ENCODE results near the gene OOSP1. TPM values are rescaled to one million over a fixed set of nuclear protein-coding genes. Genes with fewer than 3 reads are reported as not detected.

OOSP1 gene
- total RNA-seq, 1 experiment from 2014 or later: not detected

DNA sequence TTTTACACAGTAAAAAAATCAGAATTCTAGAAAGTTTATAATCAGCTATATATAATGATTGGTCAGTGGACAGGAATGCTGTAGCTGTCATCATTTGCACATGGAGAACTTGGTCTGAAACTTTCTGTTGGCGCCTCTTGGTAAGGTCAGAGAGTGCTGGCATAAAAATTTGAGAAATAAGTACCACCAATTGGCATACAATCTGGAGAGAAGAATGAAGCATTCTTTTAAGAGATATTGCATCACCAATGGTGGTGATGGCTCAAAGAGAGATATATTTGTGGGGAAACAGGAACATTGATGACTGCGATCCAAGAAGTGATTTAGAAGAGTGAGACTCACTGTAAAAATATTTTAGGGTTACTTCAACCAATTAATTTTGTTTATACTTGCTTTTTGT lies 19.8 kb upstream of the OOSP1 start:
- DNase-seq: no peak
- H3K4me3 Mint-ChIP-seq (ENCODE audit: low read depth, unreplicated experiment): no peak overlapping the region
- H3K27me3 Mint-ChIP-seq (ENCODE audit: unreplicated experiment): no peaks in the 10 kb centered on the region
- no TSS peak for BruUV-seq (replicated peaks)
- no peaks in the 10 kb centered on the region for H3K36me3 Mint-ChIP-seq (ENCODE audit: insufficient read depth, unreplicated experiment)
- TF ChIP-seq, protein P1, sequence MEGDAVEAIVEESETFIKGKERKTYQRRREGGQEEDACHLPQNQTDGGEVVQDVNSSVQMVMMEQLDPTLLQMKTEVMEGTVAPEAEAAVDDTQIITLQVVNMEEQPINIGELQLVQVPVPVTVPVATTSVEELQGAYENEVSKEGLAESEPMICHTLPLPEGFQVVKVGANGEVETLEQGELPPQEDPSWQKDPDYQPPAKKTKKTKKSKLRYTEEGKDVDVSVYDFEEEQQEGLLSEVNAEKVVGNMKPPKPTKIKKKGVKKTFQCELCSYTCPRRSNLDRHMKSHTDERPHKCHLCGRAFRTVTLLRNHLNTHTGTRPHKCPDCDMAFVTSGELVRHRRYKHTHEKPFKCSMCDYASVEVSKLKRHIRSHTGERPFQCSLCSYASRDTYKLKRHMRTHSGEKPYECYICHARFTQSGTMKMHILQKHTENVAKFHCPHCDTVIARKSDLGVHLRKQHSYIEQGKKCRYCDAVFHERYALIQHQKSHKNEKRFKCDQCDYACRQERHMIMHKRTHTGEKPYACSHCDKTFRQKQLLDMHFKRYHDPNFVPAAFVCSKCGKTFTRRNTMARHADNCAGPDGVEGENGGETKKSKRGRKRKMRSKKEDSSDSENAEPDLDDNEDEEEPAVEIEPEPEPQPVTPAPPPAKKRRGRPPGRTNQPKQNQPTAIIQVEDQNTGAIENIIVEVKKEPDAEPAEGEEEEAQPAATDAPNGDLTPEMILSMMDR (IDR thresholded peaks at IDR 0.05; ENCODE audit: unreplicated experiment): no peak
- intact Hi-C loops (cut with micrococcal nuclease; ENCODE audit: unreplicated experiment): loop anchor here (5.0 to 10.0 kb wide), 2 partner anchors 41 to 164 kb away; partner anchors contain the start of genes OOSP3 and STX3
- CTCF ChIA-PET: interaction anchor here (0.9 to 2.0 kb wide), 12 partner anchors 8 to 333 kb away, joined by 3 to 17 read pairs (median 6); partner anchors contain the start of genes MRPL16, STX3 and TCN1
- H3K9me3 Mint-ChIP-seq (ENCODE audit: low read depth, unreplicated experiment): peaks cover 11% of the 10 kb centered on the region
- peak overlapping the region; percentile 23 for H3K27ac Mint-ChIP-seq (ENCODE audit: unreplicated experiment)
- peaks cover 24% of the 10 kb centered on the region for H3K4me1 Mint-ChIP-seq (ENCODE audit: low read depth, unreplicated experiment)

DNA sequence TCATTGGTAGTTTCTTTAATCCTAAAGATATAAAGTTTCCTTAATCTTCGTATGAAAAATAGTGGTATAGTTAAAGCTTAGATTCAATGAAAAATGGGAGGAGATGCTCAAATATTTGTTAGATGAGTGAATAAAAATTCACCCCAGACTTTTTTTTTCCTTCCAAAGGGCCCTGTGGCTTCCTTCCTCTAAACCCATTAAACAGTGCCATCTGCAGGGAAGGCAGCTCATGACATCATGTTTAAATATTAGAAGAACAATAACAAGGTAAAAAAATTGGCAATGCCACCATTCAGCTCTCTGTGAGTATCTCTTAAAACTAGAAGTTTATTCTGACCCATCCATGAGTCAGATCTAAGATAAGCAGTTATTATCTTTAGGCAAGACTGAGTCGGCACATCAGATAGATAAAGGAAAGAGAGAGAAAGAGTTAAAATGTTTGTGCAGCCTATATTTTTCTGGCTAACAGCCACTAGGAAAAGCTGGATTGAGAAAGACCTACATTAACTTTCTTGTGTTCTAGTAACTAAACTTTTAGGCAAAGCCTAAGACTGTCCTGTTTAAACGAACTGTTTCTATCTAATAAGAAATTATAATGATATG lies 19.1 kb upstream of the OOSP1 start:
- BruUV-seq (replicated peaks): no TSS peak
- no peaks in the 10 kb centered on the region for H3K27me3 Mint-ChIP-seq (ENCODE audit: unreplicated experiment)
- CTCF ChIA-PET: interaction anchor here (0.8 to 2.0 kb wide), 13 partner anchors 9 to 332 kb away, joined by 3 to 17 read pairs (median 5); partner anchors contain the start of genes MRPL16, PATL1, STX3 and TCN1
- peak overlapping the region; percentile 23 for H3K27ac Mint-ChIP-seq (ENCODE audit: unreplicated experiment)
- H3K4me1 Mint-ChIP-seq (ENCODE audit: low read depth, unreplicated experiment): peaks cover 24% of the 10 kb centered on the region
- H3K4me3 Mint-ChIP-seq (ENCODE audit: low read depth, unreplicated experiment): no peak overlapping the region
- peak; percentile 59 for DNase-seq
- TF ChIP-seq, protein P1 (IDR thresholded peaks at IDR 0.05; ENCODE audit: unreplicated experiment): peak; percentile 59
- no peaks in the 10 kb centered on the region for H3K36me3 Mint-ChIP-seq (ENCODE audit: insufficient read depth, unreplicated experiment)
- intact Hi-C loops (cut with micrococcal nuclease; ENCODE audit: unreplicated experiment): loop anchor here (1.0 to 10.0 kb wide), 4 partner anchors 42 to 211 kb away; partner anchors contain the start of genes OOSP3 and STX3
- H3K9me3 Mint-ChIP-seq (ENCODE audit: low read depth, unreplicated experiment): peaks cover 14% of the 10 kb centered on the region

DNA sequence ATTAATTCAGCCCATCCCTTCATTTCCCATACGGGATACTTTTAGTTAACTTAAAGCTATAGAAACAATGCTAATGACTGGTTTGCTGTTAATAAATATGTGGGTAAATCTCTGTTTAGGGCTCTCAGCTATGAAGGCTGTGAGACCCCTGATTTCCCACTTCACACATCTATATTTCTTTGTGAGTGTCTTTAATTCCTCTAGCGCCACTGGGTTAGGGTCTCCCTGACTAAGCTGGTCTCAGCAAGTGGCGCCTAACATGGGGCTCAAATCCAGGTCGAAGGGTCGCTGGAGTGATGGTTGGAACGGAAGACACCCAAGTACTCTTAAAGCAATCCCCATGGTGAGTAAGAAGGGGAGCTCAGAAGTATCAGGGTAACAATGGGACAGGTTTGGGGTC lies 14.4 kb upstream of the OOSP1 start:
- H3K4me3 Mint-ChIP-seq (ENCODE audit: low read depth, unreplicated experiment): no peak overlapping the region
- CTCF ChIA-PET: no interaction called here
- H3K36me3 Mint-ChIP-seq (ENCODE audit: insufficient read depth, unreplicated experiment): no peaks in the 10 kb centered on the region
- no peaks in the 10 kb centered on the region for H3K27me3 Mint-ChIP-seq (ENCODE audit: unreplicated experiment)
- no peak overlapping the region for H3K27ac Mint-ChIP-seq (ENCODE audit: unreplicated experiment)
- no peak for DNase-seq
- peaks cover 16% of the 10 kb centered on the region for H3K4me1 Mint-ChIP-seq (ENCODE audit: low read depth, unreplicated experiment)
- BruUV-seq (replicated peaks): no TSS peak
- TF ChIP-seq, protein P1 (IDR thresholded peaks at IDR 0.05; ENCODE audit: unreplicated experiment): no peak
- peaks cover 20% of the 10 kb centered on the region for H3K9me3 Mint-ChIP-seq (ENCODE audit: low read depth, unreplicated experiment)
- intact Hi-C loops (cut with micrococcal nuclease; ENCODE audit: unreplicated experiment): no loop called here

DNA sequence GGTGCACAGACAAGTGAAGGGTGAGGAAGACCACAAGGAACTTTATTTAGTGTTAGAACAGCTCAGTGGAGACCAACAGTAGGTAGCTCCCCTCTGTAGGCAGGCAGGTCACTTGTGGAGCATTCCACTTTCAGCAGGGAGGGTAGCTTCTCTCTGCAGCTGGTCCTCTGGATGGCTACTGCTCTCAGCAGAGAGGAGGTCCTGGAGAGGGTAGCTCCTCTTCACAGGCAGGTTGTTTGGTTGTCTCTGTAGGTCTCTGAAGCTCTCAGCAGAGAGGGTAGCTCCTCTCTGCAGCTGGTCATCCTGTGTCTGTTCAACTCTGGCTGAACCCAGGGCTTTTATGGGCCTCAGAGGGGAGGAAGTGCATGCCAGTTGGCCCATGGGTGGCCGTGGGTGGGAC lies 6.5 kb upstream of the OOSP1 start:
- intact Hi-C loops (cut with micrococcal nuclease; ENCODE audit: unreplicated experiment): no loop called here
- BruUV-seq (replicated peaks): no TSS peak
- CTCF ChIA-PET: no interaction called here
- peaks cover 9% of the 10 kb centered on the region for H3K9me3 Mint-ChIP-seq (ENCODE audit: low read depth, unreplicated experiment)
- no peak overlapping the region for H3K27ac Mint-ChIP-seq (ENCODE audit: unreplicated experiment)
- H3K36me3 Mint-ChIP-seq (ENCODE audit: insufficient read depth, unreplicated experiment): no peaks in the 10 kb centered on the region
- no peak for DNase-seq
- H3K4me3 Mint-ChIP-seq (ENCODE audit: low read depth, unreplicated experiment): no peak overlapping the region
- H3K27me3 Mint-ChIP-seq (ENCODE audit: unreplicated experiment): no peaks in the 10 kb centered on the region
- no peaks in the 10 kb centered on the region for H3K4me1 Mint-ChIP-seq (ENCODE audit: low read depth, unreplicated experiment)
- TF ChIP-seq, protein P1 (IDR thresholded peaks at IDR 0.05; ENCODE audit: unreplicated experiment): no peak
